ENCODE results near the gene PILRB. TPM values are rescaled to one million over a fixed set of nuclear protein-coding genes. Genes with fewer than 3 reads are reported as not detected.

The PILRB gene
- total RNA-seq, 1 experiment from 2014 or later, result 56.2 TPM

DNA sequence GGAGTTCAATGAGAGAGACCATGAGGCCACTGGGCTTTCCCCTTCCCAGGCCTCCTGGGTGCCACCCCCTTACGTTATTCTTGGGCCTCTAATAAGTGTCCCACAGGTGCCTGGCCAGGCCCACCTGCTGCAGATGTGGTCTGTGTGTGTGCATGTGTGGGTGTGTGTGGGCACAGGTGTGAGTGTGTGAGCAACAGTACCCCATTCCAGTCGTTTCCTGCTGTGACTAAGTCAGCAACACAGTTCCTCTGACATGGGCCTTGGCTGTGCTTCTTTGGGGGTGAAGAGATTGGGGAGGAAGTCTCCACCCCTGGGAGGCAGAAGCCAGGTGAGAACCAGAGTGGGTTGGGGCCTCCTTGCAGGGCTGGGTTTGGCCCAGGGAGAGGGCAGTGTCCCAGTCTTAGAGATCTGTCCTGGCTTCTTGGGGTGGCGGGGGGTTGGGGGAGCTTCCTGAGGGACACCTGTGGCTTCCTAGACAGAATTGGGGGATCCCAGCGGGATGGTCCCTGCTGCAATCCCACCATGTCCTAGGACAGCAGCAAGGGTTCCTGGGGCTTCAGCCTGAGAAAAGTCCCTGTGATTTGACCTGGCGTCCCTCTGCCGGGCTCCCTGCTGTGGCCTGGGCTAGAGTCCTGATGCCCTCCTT, 4.1 kb upstream of the PILRB start:
- Mint-ChIP-seq H3K36me3 (ENCODE audit: insufficient read depth, unreplicated experiment) (peaks cover 88% of the 10 kb centered on the region), H3K4me3 (ENCODE audit: unreplicated experiment) (no peak overlapping the region), H3K27me3 (ENCODE audit: insufficient read depth, unreplicated experiment) (no peaks in the 10 kb centered on the region), H3K27ac (ENCODE audit: low read depth, unreplicated experiment) (no peak overlapping the region), H3K9me3 (ENCODE audit: unreplicated experiment) (no peaks in the 10 kb centered on the region), H3K4me1 (ENCODE audit: insufficient read depth, unreplicated experiment) (no peaks in the 10 kb centered on the region)
- no peak for DNase-seq (ENCODE audit: unreplicated experiment)
- ChIA-PET POLR2A (interaction anchor here (0.6 kb wide), 1 partner anchor 9 kb away, joined by 3 read pairs; no protein-coding TSS in a partner anchor), CTCF (interaction anchor here (0.7 to 1.2 kb wide), 2 partner anchors 9 to 223 kb away, joined by 3 to 6 read pairs; no protein-coding TSS in a partner anchor)
- BruUV-seq (replicated peaks), result no TSS peak
- TF ChIP-seq, protein P1, sequence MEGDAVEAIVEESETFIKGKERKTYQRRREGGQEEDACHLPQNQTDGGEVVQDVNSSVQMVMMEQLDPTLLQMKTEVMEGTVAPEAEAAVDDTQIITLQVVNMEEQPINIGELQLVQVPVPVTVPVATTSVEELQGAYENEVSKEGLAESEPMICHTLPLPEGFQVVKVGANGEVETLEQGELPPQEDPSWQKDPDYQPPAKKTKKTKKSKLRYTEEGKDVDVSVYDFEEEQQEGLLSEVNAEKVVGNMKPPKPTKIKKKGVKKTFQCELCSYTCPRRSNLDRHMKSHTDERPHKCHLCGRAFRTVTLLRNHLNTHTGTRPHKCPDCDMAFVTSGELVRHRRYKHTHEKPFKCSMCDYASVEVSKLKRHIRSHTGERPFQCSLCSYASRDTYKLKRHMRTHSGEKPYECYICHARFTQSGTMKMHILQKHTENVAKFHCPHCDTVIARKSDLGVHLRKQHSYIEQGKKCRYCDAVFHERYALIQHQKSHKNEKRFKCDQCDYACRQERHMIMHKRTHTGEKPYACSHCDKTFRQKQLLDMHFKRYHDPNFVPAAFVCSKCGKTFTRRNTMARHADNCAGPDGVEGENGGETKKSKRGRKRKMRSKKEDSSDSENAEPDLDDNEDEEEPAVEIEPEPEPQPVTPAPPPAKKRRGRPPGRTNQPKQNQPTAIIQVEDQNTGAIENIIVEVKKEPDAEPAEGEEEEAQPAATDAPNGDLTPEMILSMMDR (IDR thresholded peaks at IDR 0.05; ENCODE audit: unreplicated experiment), result no peak
- intact Hi-C loops (cut with micrococcal nuclease), result no loop called here

- H3K36me3 Mint-ChIP-seq (ENCODE audit: insufficient read depth, unreplicated experiment), result peaks cover 89% of the 10 kb centered on the region
- CTCF ChIA-PET, result no interaction called here
- DNase-seq (ENCODE audit: unreplicated experiment), result no peak
- H3K27ac Mint-ChIP-seq (ENCODE audit: low read depth, unreplicated experiment), result no peak overlapping the region
- H3K27me3 Mint-ChIP-seq (ENCODE audit: insufficient read depth, unreplicated experiment), result no peaks in the 10 kb centered on the region
- POLR2A ChIA-PET, result no interaction called here
- H3K9me3 Mint-ChIP-seq (ENCODE audit: unreplicated experiment), result no peaks in the 10 kb centered on the region
- H3K4me1 Mint-ChIP-seq (ENCODE audit: insufficient read depth, unreplicated experiment), result no peaks in the 10 kb centered on the region
- intact Hi-C loops (cut with micrococcal nuclease), result no loop called here
- TF ChIP-seq, protein P1 (IDR thresholded peaks at IDR 0.05; ENCODE audit: unreplicated experiment), result no peak
- no peak overlapping the region for H3K4me3 Mint-ChIP-seq (ENCODE audit: unreplicated experiment)
- BruUV-seq (replicated peaks), result no TSS peak
Measured at GRCh38 chr7:100356416-100357068, 1.4 kb upstream of the PILRB start.

DNA sequence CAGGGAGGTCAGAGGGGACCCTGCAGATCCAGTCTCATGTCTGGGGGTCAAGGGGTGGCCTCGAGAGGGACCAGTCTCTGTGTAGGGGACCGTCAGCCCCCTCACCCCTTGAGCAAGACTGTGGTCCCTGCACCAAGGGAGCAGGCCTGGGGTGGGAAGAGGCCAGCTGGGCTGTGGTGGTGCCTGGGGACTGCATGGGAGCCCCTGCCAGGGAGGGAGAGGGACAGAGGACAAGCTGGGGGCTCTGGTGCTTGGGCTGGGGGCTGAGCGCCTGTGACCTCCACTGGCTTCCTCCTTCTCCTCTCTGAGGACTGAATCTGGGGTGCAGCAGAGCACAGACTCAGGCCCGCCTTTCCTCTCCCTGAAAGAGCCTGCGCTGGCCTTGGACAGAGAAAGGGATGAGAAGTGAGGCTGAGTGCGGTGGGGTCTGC, 771 bp upstream of the PILRB start:
- no peak overlapping the region for H3K27ac Mint-ChIP-seq (ENCODE audit: low read depth, unreplicated experiment)
- H3K27me3 Mint-ChIP-seq (ENCODE audit: insufficient read depth, unreplicated experiment), result no peaks in the 10 kb centered on the region
- no peaks in the 10 kb centered on the region for H3K4me1 Mint-ChIP-seq (ENCODE audit: insufficient read depth, unreplicated experiment)
- H3K4me3 Mint-ChIP-seq (ENCODE audit: unreplicated experiment), result no peak overlapping the region
- peaks cover 91% of the 10 kb centered on the region for H3K36me3 Mint-ChIP-seq (ENCODE audit: insufficient read depth, unreplicated experiment)
- no peak for DNase-seq (ENCODE audit: unreplicated experiment)
- ChIA-PET CTCF (no interaction called here), POLR2A (no interaction called here)
- intact Hi-C loops (cut with micrococcal nuclease), result no loop called here
- no peaks in the 10 kb centered on the region for H3K9me3 Mint-ChIP-seq (ENCODE audit: unreplicated experiment)
- TF ChIP-seq, protein P1 (IDR thresholded peaks at IDR 0.05; ENCODE audit: unreplicated experiment), result no peak
- BruUV-seq (replicated peaks), result no TSS peak

GRCh38 chr7:100358857-100359212, 918 bp downstream of the PILRB start:
- no peak for DNase-seq (ENCODE audit: unreplicated experiment)
- CTCF ChIA-PET, result interaction anchor here (0.8 kb wide), 1 partner anchor 14 kb away, joined by 4 read pairs; no protein-coding TSS in a partner anchor
- intact Hi-C loops (cut with micrococcal nuclease), result no loop called here
- no peak overlapping the region for H3K4me3 Mint-ChIP-seq (ENCODE audit: unreplicated experiment)
- H3K27ac Mint-ChIP-seq (ENCODE audit: low read depth, unreplicated experiment), result no peak overlapping the region
- TF ChIP-seq, protein P1 (IDR thresholded peaks at IDR 0.05; ENCODE audit: unreplicated experiment), result no peak
- H3K27me3 Mint-ChIP-seq (ENCODE audit: insufficient read depth, unreplicated experiment), result no peaks in the 10 kb centered on the region
- BruUV-seq (replicated peaks), result no TSS peak
- H3K36me3 Mint-ChIP-seq (ENCODE audit: insufficient read depth, unreplicated experiment), result peaks cover 99% of the 10 kb centered on the region
- no peaks in the 10 kb centered on the region for H3K4me1 Mint-ChIP-seq (ENCODE audit: insufficient read depth, unreplicated experiment)
- no peaks in the 10 kb centered on the region for H3K9me3 Mint-ChIP-seq (ENCODE audit: unreplicated experiment)
- POLR2A ChIA-PET, result no interaction called here
